HepG2 (cell line): ENCODE measurements around the gene FAM174A. TPM values are rescaled to one million over a fixed set of nuclear protein-coding genes. Genes with fewer than 3 reads are reported as not detected.

Experiments used
- ARHGAP35 ChIP-seq: sonication (generic); formaldehyde crosslinking; IDR thresholded peaks from 2 replicates; pipeline ENCODE4 v1.9.0; 2022; ENCODE audit warnings: mild to moderate bottlenecking, inconsistent platforms, moderate library complexity, missing genetic modification reagents, borderline replicate concordance
- CBX2 ChIP-seq, 2 experiments: fragments of 200-600 bp in 1 of 2; sonication (generic); formaldehyde crosslinking in 1 of 2; IDR thresholded peaks; 2 replicates each; pipeline versions ENCODE4 v1.7.0 to v1.8.1; 2018 to 2022; ENCODE audit warnings: low read depth in 2 of 2, low read length in 1 of 2, mild to moderate bottlenecking in 1 of 2, missing genetic modification reagents in 1 of 2
- DMAP1 ChIP-seq: IDR thresholded peaks from 2 replicates; pipeline ENCODE4 v1.6.1; 2016
- DNMT3B ChIP-seq: conservative IDR thresholded peaks from 2 replicates; pipeline ENCODE4 v1.6.1; 2016; ENCODE audit warnings: missing biosample characterization, control low read depth
- FOXP1 ChIP-seq, 2 experiments: fragments of 450-650 bp in 1 of 2; IDR thresholded peaks; 2 replicates each; pipeline ENCODE4 v1.6.1; 2017 to 2018; ENCODE audit warnings: antibody characterized with exemption in 1 of 2
- IRF2 ChIP-seq: IDR thresholded peaks from 2 replicates; pipeline ENCODE4 v1.6.1; 2018; ENCODE audit warnings: missing genetic modification reagents, missing compliant biosample characterization
- MED8 ChIP-seq: sonication (generic); formaldehyde crosslinking; IDR thresholded peaks from 2 replicates; pipeline ENCODE4 v1.8.1; 2023; ENCODE audit warnings: mild to moderate bottlenecking, missing genetic modification reagents; ENCODE audit not compliant: insufficient replicate concordance
- NR2F6 ChIP-seq, 2 experiments: IDR thresholded peaks; 2 replicates each; pipeline ENCODE4 v1.6.1; 2016; ENCODE audit warnings: antibody characterized with exemption in 1 of 2, mild to moderate bottlenecking in 1 of 2
- PHB2 ChIP-seq: fragments of 450-650 bp; IDR thresholded peaks from 2 replicates; pipeline ENCODE4 v1.6.1; 2018; ENCODE audit not compliant: partially characterized antibody
- TBX2 ChIP-seq: sonication (generic); formaldehyde crosslinking; IDR thresholded peaks from 2 replicates; pipeline ENCODE4 v1.5.0; 2020; ENCODE audit warnings: missing genetic modification reagents, mild to moderate bottlenecking, borderline replicate concordance
- ZMAT5 ChIP-seq: sonication (generic); formaldehyde crosslinking; IDR thresholded peaks from 2 replicates; pipeline ENCODE4 v1.5.0; 2020; ENCODE audit warnings: mild to moderate bottlenecking, low read depth, missing genetic modification reagents, borderline replicate concordance
- ZNF383 ChIP-seq: sonication (generic); formaldehyde crosslinking; IDR thresholded peaks from 2 replicates; pipeline ENCODE4 v1.4.0; 2020; ENCODE audit warnings: missing genetic modification reagents, mild to moderate bottlenecking, borderline replicate concordance
- ZNF407 ChIP-seq: sonication (generic); formaldehyde crosslinking; IDR thresholded peaks from one replicate; pipeline ENCODE4 v1.5.1; 2020; ENCODE audit warnings: mild to moderate bottlenecking, missing genetic modification reagents; ENCODE audit errors: not compliant biosample characterization
- ZNF607 ChIP-seq: sonication (generic); formaldehyde crosslinking; IDR thresholded peaks from 2 replicates; pipeline ENCODE4 v1.5.1; 2020; ENCODE audit warnings: missing genetic modification reagents, mild to moderate bottlenecking, borderline replicate concordance
- ZNF766 ChIP-seq: sonication (generic); formaldehyde crosslinking; IDR thresholded peaks from 2 replicates; pipeline ENCODE4 v1.5.0; 2020; ENCODE audit warnings: missing genetic modification reagents, borderline replicate concordance
- ZNF816 ChIP-seq: sonication (generic); formaldehyde crosslinking; IDR thresholded peaks from 2 replicates; pipeline ENCODE4 v1.8.0; 2022; ENCODE audit warnings: missing genetic modification reagents, mild to moderate bottlenecking, borderline replicate concordance
- ZNF850 ChIP-seq: sonication (generic); formaldehyde crosslinking; conservative IDR thresholded peaks from 2 replicates; pipeline ENCODE4 v1.9.0; 2021; ENCODE audit warnings: mild to moderate bottlenecking, missing genetic modification reagents
- polyA plus RNA-seq, 8 experiments: library from polyadenylated mRNA; depleted of rRNA in 3 of 8; stranded (reverse) in 7 of 8; unstranded in 1 of 8; fragments of >200 nt; fragmentation: Illumina TruSeq in 4 of 8; extraction: Trizol in 4 of 8; gene quantifications; 2 replicates each; pipeline versions ENCODE4 v1.2.1 to v1.2.3, GENCODE V29; 2011 to 2016; ENCODE audit warnings: low read depth in 4 of 8, missing spikeins in 1 of 8, mixed read lengths in 1 of 8; ENCODE audit not compliant: insufficient read depth in 1 of 8
- total RNA-seq, 5 experiments: library from RNA; depleted of rRNA; stranded (reverse); fragments of >200 nt; fragmentation: Illumina TruSeq; extraction: Trizol; gene quantifications; 2 replicates each; pipeline ENCODE4 v1.2.3, GENCODE V29; 2016; ENCODE audit warnings: low read depth in 1 of 5

The FAM174A gene
- total and polyA plus RNA-seq, 2 of the 13 experiments (the other 11 are each of a cell fraction or from before 2014, with no cell fraction given) = 6.8 to 7.8 TPM

- TF ChIP-seq IRF2 (CRISPR knock-in tag) = peak; percentile 51; the same call in 1 of the 2 replicates
- no peak for TF ChIP-seq MED8 (CRISPR knock-in tag)
- TF ChIP-seq ZNF383 = no peak
- 0 out of 2 replicates have a peak, but pooled peaks have one; percentile 80 for TF ChIP-seq ZNF816 (CRISPR knock-in tag)
- TF ChIP-seq DNMT3B = no peak
- TF ChIP-seq ZNF607 (CRISPR knock-in tag) = peak; percentile 68; the same call in 1 of the 2 replicates
- TF ChIP-seq ZNF850 (CRISPR knock-in tag) = no peak
- peak; percentile 42; the same call in 1 of the 2 replicates for TF ChIP-seq ZNF766 (CRISPR knock-in tag)
- TF ChIP-seq FOXP1 (IDR thresholded peaks at IDR 0.05) = no peak
- no peak for TF ChIP-seq FOXP1 (CRISPR knock-in tag; IDR thresholded peaks at IDR 0.05)
- TF ChIP-seq ARHGAP35 (CRISPR knock-in tag) = no peak; the same call in 1 of the 2 replicates
- TF ChIP-seq NR2F6 (IDR thresholded peaks at IDR 0.05) = no peak
- TF ChIP-seq NR2F6 (CRISPR knock-in tag; IDR thresholded peaks at IDR 0.05) = no peak
- TF ChIP-seq DMAP1 (CRISPR knock-in tag) = peak; percentile 62; the same call in 1 of the 2 replicates
- TF ChIP-seq ZNF407 (CRISPR knock-in tag) = peak; percentile 26
- peak; percentile 74 for TF ChIP-seq TBX2 (CRISPR knock-in tag)
- TF ChIP-seq ZMAT5 = no peak
- no peak for TF ChIP-seq PHB2
- TF ChIP-seq CBX2 (IDR thresholded peaks at IDR 0.05; ENCODE audit: low read depth, low read length) = no peak
- TF ChIP-seq CBX2 (CRISPR knock-in tag; IDR thresholded peaks at IDR 0.05; ENCODE audit: low read depth) = no peak
Observed at GRCh38 chr5:100535060-100536005, at the start of gene FAM174A (continued).
